Body of pancreas (tissue), 4 donors: ENCODE data around the gene CDH4.

Experiments
- POLR2A ChIP-seq, 3 donors: fragments of 450-650 bp; IDR thresholded peaks; one replicate each; pipeline ENCODE4 v1.6.1; 2016; ENCODE audit warnings: antibody characterized with exemption in 3 of 3, mild to moderate bottlenecking in 2 of 3
- TF ChIP-seq, protein P1 (sequence below), 7 experiments: fragments of 450-650 bp in 4 of 7; fragments of 200-600 bp in 3 of 7; sonication (generic) in 3 of 7; IDR thresholded peaks; one replicate each; pipeline ENCODE4 v1.5.1; 2016 to 2019; ENCODE audit warnings: antibody characterized with exemption in 7 of 7

DNA sequence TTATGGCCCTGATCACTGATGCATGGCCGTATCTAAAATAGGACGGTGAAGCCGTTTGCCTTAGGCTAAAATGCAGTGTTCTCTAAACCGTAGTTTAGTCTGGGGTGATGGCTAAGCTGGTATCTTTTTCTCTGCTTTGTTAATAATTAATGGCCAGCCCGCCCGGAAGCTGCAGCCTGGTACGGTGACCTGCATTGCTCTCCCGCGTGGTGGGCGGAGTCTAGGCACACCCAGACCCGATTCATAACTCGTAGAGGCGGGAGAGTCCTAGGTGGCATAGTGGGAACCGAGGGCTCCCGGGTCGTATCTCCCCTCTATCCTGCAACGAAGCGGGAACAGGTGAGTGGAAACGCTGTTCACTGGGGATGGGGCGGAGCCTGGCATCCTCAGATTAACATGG, 5.5 kb downstream of the CDH4 start:
- TF ChIP-seq, protein P1, sequence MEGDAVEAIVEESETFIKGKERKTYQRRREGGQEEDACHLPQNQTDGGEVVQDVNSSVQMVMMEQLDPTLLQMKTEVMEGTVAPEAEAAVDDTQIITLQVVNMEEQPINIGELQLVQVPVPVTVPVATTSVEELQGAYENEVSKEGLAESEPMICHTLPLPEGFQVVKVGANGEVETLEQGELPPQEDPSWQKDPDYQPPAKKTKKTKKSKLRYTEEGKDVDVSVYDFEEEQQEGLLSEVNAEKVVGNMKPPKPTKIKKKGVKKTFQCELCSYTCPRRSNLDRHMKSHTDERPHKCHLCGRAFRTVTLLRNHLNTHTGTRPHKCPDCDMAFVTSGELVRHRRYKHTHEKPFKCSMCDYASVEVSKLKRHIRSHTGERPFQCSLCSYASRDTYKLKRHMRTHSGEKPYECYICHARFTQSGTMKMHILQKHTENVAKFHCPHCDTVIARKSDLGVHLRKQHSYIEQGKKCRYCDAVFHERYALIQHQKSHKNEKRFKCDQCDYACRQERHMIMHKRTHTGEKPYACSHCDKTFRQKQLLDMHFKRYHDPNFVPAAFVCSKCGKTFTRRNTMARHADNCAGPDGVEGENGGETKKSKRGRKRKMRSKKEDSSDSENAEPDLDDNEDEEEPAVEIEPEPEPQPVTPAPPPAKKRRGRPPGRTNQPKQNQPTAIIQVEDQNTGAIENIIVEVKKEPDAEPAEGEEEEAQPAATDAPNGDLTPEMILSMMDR (IDR thresholded peaks at IDR 0.05): no peak
- no peak for TF ChIP-seq POLR2A (IDR thresholded peaks at IDR 0.05)
